NCI-H2029 treated with DMSO at 0.1 percent for 48 hours (cell line): ENCODE measurements around the gene UBASH3A.
"Not testable (repeated sequence)": the region's sequence is repeated elsewhere in the genome, so short reads cannot be mapped to it uniquely, and the experiment has no call there.

Source experiments
- DNase-seq: peaks from one replicate; lab custom pipeline; 2025; lab: John Stamatoyannopoulos, UW

UBASH3A gene

DNA sequence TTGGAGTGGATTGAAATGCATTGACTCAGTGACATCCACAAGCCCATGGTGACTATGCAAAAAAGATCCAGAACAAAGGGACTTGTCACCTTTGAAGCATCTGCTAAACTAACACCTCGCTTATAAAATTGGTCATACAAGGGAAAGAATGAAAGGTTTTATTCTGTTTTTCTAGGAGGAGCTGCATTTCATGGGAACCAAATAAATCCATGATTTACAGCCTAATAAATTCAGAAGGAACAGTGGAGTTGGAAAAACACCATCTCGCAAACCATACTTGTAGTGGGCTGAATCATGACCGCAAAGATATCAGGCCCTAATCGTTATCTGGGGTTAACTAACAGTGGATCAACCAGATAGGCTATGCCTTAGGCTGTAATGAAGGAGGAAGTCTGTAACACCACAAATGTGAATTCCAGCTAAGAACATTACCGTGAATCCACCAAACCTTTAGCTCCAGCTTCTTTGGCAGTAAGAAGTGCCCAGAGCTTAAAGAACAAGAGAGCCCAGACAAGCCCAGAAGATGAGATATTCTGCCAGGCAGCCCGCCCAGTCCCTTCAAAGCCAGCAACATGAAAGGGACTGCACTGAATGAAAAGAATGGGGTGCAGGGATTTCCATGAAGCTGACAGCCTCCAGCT is 64.9 kb downstream of the UBASH3A start:
- no peak for DNase-seq

DNA sequence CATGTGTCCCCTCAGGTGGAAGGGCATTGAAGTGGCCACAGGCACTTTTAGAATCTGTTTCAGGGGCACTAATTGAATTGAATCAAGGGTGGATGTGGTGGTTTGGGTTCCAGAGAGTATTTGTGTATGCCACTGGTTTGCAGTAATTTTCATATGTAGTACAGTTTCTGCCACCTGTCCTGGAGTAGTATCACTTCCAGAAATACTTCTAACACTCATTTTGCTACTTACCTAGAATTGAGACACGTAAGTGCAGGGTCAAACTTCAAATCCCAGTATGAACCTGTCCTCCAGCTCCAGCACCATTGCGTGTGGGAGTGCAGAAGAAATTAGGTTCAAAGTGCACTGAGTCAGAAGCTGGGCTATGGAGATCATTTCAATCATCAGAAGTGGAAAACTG is 65.6 kb downstream of the UBASH3A start:
- DNase-seq: no peak

DNA sequence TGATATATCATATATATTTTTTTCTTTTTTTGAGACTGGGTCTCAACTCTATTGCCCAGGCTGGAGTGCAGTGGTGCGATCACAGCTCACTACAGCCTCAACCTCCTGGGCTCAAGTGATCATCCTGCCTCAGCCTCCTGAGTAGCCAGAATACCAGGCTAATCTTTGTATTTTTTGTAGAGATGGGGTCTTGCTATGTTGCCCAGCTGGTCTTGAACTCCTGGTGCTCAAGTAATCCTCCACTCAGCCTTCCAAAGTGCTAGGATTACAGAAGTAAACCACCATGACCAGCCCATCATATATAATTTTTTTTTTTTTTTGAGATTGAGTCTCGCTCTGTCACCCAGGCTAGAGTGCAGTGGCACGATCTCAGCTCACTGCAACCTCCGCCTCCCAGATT is 66.0 kb downstream of the UBASH3A start:
- DNase-seq: not testable (repeated sequence)

DNA sequence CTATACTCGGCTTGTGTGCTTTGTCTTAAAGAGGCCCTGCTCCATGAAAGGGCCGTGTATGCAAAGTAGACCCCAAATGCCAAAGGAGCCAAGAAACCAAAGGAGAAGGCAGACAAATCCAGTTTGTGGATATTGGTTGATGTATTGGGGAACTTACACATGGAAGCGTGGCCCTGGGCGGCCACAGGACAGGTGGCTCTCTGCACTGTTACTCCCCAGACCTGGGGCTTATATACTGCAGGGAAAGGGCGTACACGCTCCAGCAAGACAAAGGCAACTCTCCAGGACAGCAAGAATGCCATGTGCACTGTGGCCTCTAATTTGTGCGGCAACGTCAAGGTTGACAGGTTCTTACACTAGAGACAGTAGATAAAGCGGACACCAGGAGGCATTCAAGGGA is 67.5 kb downstream of the UBASH3A start:
- no peak for DNase-seq

DNA sequence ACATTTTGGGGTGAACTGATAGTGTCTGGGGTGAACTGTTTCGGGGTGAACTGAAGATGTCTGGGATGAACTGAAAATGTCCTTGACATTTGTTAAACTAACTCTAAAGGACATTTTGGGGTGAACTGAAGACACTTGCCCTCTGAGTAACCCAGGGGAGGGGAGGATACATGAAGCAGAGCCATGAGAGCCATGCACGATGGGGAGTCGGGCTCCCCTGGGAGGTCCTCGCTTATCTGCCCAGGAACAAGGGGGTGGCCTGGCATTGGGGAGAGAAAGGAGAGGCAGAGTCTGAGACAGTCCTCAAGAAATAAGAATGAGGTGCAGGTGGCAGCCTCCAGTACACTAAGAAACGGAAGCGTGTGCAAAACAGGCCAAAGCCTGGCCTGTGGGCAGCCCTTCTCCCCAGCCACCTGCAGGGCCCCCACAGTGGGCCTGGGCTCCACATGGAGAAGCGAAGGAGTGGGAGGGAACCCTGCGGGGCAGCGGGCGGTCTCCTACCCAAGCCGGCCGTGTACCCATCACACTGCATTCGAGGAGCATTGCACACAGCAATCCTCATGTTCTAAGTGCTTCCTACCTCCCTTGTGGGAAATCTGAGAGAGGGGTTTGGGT is 68.1 kb downstream of the UBASH3A start:
- DNase-seq: no peak

DNA sequence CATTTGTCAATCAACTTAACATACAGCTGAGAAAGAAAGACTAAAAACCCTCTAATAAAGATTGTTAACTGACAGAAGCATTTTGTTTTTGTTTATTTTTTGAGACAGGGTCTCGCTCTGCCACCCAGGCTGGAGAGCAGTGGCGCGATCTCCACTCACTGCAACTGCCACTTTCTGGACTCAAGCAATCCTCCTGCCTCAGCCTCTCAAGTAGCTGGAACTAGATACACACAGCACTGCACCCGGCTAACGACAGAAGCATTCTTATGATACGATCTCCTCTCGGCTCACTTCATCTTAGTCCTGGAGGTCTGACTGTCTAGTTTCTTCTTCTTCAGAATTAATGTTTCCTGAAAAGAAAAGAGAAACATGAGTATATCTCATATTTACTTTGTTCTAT is 68.8 kb downstream of the UBASH3A start:
- DNase-seq: no peak

DNA sequence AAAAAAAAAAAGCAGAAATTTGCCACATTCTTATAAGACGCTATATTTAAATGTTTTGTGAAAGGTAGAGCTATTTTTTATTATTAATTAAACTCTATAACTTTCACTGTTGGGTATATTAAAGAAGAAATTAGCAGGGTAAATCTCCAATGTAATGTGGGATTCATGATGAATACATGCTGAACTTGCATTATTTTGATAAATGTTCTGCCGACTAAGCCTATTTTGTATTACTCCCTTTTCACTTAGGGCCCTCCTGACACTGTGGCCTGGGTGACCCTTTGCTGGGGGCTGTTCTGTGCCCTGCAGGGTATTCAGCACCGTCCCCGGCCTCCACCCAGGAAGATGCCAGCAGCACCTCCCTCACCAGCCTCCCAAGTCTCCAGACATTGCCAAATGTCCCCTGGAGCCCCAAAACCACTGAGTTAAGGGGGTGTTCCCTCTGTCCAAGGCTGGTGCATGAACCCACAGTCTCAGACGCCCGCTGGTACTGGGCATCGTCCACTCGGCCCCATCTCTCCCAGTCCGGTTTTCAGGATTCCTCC is 69.9 kb downstream of the UBASH3A start:
- DNase-seq: no peak

DNA sequence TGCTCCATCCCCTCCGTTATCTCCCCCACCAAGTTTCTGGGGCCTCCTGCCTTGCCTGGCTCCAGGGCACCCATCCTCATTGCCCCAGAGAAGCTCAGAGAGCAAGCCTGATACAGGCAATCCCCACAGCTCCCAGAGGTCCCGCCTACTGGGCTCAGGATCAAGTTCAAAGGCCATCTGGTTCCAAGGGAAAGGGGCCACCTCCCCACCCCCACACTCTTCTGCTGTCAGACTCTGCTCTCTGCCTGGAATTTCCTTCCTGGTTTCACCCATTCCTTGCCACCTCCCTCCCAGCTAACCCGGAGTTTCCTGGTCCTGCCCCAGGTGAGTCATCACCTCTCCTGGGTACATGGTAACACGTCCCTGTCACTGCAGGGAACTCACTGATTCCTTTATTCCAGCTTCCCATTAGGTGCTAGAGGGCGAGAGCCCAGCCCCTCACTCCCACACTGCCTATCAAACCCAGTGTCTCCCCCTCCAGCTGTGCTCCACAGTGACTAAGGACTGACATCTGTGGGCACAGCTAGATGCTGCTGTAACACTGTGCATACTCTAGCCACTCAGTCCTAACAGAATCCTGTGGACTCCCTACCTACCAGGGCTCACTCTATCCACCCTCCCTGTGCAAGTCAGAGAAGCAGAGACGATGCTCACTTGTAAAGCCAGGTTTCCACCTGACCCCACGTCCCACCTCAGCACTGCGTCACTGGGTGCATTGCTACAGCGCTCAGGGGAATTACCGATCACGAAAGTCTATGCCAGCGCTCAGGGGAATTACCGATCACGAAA is 70.5 kb downstream of the UBASH3A start:
- DNase-seq: peak; percentile 9

DNA sequence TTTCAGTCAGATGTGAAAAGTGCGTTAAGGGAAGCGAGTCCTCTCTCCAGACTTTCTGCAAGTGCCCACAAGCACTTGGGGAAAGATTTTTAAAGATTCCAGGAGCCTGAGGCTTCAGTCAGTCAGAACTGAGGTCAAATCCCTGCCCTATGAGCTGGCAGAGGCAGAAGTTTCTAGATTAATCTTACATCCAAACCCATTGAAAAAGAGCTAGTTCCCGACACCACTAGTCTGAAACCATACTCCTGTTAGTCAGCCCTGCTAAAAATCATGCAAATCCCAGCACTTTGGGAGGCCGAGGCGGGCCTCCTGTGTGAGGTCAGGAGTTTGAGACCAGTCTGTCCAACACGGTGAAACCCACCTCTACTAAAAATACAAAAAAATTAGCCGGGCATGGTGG is 71.3 kb downstream of the UBASH3A start:
- no peak for DNase-seq

DNA sequence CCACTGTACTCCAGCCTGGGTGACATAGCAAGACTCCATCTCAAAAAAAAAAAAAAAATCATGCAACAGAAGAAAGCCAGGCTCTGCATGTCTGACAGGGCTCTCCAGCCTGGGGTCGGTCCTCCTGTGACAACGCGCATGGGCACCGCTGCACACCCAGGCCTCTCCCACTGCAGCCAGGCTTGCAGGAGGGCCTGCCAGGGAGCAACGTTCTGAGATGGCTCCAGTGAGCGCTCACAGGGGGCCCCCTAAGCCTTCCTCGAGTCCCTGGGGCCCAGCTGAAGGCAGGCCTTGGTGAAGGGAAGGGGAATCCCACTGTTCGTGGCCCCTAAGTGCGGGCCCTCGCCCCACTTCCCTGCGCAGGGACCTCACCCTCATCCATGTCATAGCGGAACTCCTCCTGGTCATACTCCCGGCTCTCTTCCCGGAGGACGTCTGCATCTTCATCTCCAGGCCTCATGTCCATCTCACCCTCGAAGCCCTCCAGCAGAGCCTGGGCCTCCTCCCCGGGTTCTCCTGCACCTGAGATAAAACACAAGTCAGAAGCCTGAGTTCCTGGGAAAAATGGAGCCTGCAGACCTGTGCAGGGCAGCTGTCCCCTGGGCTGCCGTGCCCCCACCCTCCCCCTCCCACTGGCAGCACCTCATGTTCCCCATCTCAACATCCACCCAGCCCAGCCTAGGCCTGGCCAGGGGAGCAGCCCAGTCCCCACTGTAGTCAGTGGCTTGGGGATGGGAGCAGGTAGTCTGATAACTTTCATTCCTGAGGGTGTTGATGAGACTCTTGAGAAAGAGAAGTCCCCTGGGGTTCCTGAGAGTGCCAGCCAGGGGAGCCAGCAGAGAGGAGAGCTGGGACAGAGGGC is 72.1 kb downstream of the UBASH3A start:
- DNase-seq: no peak

DNA sequence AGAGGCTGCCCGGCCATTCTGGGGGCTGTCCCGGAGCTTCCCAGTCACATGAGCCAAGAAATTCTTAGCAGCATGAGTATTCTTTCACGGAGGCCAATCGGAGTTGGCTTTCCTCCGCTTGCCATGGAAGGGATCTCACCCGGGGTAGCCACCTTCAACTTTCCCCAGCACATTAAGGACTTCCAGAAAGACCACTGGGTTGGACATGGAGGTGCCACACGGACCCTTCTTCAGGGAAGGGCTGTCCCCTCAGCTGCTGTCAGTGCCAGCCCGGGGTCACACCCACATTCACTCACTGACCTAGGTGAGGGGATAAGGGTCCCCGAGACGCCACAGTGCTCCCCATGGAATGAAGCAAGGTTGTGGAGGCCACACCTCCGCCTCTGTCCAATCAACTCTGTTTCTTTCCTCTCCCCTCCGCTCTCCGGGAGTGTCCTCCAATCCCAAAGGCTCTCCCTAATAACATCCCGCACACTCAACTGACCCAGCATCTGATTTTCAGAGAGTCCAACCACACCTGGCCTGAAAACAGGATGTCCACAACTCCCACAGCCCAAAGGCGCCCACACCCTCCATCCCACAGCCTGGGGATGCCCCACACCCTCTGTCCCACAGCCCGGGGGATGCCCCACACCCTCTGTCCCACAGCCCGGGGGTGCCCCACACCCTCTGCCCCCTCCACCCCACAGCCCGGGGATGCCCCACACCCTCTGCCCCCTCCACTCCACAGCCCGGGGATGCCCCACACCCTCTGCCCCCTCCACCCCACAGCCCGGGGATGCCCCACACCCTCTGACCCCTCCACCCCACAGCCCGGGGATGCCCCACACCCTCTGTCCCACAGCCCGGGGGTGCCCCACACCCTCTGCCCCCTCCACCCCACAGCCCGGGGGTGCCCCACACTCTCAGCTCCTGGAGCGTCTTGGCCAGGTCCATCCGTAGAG is 73.0 kb downstream of the UBASH3A start:
- no peak for DNase-seq

DNA sequence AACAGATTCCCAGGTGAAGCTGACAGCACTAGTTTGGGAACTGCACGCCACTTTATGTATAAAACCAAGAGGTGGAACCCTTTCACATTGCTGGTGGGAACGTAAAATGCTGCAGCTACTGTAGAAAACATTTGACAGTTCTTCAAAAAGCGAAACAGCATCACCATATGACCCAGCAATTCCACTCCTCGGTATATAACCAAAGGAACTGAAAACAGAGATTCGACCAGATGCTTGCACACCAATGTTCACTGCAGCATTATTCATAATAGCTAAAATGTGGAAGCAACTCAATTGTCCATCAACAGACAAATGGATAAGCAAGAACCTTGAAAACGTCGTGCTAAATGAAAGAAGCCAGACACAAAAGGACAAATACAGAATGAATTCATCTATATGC is 74.8 kb downstream of the UBASH3A start:
- no peak for DNase-seq

DNA sequence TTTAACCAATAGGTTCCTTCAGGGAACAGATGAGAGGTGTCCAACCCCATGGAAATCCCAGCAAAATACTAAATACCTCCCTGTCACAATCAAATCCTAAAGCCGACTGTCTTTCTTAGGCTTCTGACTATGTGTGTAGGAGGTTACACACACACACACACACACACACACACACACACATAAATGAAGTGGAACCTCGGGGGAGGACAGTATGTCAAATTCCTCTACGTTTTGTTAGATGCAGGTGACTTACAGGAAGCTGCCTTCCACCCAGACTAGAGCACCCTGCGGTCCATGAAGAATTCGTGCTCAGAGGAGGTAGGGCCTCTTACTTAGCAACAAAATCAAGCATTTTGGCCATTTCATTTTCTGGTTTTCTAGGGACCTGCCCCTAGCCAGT is 75.9 kb downstream of the UBASH3A start:
- no peak for DNase-seq

DNA sequence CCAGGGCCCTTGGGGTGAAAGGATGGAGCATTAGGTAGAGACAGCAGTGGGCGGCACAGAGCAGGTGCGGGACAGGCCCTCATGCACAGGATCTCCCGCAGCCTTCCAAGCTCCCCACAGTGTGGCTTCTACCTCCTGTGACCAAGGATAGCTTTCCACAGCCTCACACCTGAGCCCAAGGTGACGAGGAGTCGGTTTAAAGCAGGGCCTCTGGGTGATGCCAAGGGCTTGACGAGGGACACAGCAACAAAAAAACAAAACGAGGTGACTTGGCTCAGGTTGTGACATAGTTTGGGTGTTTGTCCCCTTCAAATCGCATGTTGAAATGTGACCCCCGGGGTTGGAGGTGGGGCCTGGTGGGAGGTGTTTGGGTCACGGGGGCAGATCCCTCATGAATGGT is 77.0 kb downstream of the UBASH3A start:
- no peak for DNase-seq

DNA sequence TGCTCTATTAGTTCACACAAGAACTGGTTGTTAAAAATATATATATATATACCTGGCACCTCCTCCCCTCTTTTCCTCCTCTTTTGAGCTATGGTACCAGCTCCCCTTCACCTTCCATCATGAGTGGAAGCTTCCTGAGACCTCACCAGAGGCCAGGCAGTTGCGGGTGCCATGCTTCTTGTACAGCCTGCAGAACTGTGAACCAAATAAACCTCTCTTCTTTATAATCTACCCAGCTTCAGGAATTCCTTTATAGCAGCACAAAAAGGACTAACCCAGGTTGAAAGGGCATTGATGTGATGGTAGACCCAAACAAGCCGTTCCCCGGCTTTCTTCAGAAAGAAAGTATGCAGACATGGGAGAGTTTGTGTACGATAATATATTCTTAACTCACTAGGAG is 77.5 kb downstream of the UBASH3A start:
- no peak for DNase-seq

DNA sequence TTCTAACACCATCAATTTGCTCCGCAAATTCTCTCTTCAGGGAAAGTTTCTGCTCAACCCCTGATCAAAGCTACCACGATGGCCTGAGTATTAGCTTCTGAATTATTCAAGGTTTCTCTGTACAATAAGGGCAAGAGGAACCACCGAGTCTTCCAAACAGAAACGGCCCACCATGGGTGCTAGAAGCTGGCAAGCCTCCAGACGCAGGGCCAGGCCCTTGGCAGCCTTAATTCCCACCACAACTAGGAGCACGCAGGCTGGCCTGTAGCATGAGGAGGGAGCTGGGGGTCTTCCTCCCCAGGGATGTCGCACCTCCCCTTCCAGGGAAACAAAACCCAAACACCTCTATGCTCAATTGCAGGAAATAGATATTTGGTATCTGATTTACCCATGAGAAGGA is 81.3 kb downstream of the UBASH3A start:
- no peak for DNase-seq

DNA sequence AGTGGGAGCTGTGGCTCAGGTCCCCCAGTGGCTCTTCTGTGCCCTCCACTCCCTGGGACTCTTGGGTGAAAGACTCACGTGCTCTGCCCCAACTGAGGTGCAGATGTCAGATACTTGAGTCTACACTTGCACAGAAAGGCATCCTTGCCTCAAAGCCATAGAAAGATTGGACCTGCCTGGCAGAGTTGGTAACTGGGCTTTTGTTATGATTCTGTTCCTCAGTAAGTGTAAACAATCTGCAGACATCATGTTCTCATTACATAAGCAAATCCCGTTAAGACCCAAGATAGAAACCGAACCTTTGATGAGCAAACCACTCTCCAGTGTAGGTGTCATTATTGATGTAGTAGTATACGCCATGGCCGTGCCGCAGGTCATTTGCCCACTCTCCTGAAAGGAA is 82.4 kb downstream of the UBASH3A start:
- DNase-seq: no peak

DNA sequence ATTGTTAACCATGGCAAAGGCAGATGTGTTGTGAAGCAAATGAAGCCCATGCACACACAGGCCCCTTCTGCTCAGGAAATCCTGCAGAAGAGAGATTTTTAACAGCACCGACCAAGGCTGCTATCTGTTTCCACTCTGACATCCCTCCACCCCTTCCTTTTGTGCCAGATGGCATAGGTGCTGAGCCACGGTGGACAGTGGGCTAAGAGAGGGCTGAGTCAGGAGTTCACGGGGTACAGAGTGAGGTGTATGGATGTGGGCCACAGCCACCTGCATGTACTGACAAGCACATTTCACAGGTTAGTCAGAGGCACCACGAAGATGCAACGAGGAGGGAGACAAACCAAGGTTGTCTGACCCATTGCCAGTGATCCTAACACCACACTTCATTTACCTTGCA is 82.8 kb downstream of the UBASH3A start:
- no peak for DNase-seq

DNA sequence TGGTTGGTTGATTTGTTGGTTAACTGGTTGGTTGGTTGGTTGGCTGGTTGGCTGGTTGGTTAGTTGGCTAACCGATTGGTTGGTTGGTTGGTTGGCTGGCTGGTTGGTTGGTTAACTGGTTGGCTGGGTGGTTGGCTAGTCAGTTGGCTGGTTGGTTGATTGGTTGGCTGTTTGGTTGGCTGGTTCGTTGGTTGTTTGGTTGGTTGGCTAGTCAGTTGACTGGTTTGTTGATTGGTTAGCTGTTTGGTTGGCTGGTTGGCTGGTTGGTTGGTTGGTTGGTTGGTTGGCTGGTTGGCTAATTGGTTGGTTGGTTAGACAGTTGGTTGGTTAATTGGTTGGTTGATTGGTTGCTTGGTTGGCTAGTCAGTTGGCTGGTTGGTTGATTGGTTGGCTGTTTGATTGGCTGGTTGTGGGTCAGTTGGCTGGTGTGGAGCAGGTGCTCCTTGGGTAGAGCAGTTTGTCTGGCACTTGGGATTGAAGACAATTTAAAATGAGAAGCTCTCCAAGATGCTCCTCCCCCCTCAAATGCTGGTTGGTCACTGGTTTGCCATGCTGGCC is 85.4 kb downstream of the UBASH3A start:
- no peak for DNase-seq

DNA sequence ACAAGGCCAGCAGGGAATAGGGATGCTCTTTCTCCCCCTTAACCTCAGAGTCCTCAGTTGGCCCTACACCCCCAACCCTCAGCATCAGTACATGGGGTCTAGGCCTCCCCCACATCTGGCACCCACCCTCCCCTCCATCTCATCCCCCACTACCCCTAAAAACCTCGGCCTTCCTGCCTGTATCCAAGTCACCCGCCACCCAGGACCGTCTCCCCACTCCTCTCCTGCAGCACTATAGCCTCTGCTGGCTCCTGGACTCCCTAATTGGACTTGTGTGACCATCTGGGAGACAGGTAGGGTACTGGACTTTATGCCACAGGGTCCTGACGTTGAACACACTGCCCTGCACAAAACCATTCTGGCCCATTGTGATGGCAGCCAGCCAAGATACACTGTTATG is 86.3 kb downstream of the UBASH3A start:
- DNase-seq: no peak

DNA sequence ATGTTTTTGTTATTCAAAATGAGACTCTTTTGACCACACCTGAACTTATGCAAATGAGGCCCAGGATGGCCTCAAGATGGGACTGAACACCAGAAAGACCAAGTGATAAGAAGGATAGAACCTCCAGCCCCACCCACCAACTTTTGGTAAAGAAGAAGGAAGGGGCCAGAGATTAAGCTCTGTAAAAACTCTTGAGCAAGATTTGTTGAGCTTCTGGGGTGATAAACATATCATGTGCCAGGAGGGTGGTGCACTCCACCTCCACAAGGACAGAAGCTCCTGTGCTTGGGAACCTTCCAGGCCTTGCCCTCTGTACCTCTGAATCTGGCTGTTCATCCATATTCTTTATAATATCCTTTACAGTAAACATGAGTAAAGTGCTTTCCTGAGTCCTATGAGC is 87.0 kb downstream of the UBASH3A start:
- DNase-seq: no peak
